Hindlimb muscle (tissue), 1 donor: ENCODE data around the gene PRX. TPM values are rescaled to one million over a fixed set of nuclear protein-coding genes. Genes with fewer than 3 reads are reported as not detected.
"Not testable (repeated sequence)": the region's sequence is repeated elsewhere in the genome, so short reads cannot be mapped to it uniquely, and the experiment has no call there.

Experiments
- DNase-seq: peaks from one replicate; pipeline ENCODE4 v3.0.0-alpha.2; 2013
- polyA plus RNA-seq: library from polyadenylated mRNA; unstranded; fragments of 120-200 nt; gene quantifications from one replicate; pipeline ENCODE4 v1.2.1, GENCODE V29; 2013; ENCODE audit not compliant: insufficient read length

Gene PRX
- polyA plus RNA-seq, 1 donor = 11.7 TPM

DNA sequence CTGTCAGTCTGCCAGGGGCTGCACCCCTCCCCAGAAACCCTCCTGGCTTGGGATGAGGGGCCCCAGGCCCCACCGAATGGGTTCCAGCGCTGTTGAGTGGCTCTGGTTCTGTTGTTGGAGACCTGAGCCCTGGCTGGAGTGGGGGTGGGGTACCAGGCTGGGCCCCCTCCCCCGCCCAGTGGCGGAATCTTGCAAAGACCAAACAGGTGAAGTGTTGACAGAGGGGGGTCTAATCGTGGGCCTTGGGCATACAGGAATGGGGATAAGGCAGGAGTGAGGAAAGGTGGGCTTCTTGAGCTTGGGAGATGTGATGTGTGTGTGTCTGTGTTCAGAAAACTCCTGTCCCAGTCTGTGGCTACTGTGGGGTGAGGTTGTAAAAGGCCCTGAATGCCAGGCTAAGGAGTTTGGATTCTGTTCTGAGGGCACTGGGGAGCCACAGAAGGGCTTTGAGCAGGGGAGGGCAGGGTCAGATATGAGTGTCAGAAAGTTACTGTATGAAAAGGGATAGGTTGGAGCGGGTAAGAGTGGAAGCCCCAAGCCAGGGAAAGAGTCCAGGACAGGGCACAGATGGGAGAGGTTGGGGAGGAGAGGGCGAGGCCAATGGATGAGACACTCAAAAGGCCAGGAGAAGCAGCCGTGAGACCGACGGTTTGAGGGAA lies 23.0 kb downstream of the PRX start, which contains the start of gene HIPK4:
HIPK4 (minus strand) TSS at position 98 of the 659 bp plus-strand sequence. CDS start 279 bp downstream, outside the sequence.
- DNase-seq = no peak

DNA sequence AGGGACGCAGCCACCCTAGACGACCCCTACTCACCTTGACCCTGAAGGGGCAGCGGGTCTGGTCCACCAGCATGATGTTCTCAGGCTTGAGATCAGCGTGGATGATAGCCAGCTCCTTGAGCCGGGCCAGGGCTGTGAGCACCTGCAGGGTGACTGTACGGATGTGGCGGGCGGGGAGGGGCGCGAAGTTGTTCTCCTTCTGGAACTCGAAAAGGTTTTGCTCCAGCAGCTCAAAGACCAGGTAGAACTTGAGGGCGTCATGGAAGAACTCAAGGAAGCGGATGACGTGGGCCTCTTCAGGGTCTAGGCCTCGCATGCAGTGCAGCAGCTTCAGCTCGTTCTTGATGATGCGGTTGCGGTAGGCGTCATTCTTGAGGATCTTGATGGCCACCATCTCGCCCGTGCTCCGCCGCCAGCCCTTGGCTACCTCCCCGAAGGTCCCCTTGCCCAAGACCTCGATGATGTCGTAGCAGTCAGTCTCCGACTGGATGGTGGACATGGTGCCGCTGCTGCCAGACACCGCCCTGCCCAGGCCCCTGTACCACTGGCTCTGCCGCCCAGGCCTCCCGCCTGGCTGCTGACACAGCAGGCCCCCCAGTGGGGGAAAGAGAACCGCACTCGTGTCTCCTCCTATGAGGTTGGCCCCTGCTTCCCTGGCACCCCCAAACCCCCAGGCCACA lies 23.6 kb downstream of the PRX start:
- DNase-seq = no peak

DNA sequence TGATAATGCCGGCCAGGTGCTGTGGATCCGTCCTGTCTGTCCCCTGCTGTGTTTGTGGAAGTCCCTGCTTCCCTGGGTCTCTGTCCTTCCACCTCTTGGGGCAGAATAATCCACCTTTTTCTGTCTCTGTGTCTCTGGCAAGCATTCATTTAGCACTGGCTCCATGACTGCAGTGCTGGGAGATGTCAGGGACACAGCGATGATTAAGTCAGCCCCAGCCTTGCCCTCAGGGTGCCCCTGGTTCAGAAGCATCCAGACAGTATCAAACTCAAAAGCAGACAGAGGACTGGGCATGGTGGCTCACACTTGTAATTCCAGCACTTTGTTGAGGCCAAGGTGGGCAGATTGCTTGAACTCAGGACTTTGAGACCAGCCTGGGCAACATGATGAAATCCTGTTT lies 24.7 kb downstream of the PRX start:
- no peak for DNase-seq

DNA sequence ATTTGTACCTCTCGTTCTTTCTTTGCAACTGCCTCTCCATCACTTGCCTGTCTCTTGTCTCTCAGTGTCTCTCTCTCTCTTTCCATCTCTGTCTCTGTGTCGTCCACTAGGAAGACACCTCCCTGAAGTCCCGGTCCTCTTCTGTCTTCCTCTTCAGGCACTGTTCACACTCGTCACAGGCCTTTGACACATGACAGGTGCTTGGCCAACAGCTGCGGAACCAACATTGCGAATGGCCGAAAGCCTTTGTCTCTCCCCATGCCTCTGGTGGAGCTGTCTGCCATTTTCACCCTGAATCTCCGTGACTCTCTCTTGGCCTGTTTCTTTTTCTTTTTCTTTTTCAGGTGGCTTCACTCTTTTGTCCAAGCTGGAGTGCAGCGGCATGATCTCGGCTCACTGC lies 26.0 kb downstream of the PRX start:
- no peak for DNase-seq

DNA sequence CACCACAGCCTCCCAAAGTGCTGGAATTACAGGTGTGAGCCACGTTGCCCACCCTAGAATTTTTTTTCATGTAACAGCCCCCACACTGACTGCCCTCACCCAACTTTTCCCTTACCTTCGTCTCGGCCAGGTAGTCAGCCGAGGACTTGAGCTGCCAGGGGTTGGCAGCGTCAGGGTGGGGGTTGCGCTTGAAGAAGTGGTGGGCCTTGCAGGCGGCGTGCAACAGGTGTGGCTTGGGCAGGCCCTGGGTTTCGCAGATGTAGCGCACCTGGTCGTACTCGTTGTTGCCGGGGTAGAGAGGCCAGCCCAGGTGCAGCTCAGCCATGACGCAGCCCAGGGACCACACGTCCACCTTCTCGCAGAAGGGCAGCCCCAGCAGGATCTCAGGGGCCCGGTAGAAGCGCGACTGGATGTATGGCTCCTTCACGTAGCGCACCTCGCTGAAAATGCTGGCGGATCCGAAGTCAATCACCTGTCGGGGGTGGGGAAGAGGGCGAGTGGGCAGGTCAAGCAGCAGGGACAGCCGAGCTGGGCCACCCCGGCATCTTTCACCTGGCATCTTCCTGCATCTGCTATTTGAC lies 29.4 kb downstream of the PRX start:
- DNase-seq = no peak

DNA sequence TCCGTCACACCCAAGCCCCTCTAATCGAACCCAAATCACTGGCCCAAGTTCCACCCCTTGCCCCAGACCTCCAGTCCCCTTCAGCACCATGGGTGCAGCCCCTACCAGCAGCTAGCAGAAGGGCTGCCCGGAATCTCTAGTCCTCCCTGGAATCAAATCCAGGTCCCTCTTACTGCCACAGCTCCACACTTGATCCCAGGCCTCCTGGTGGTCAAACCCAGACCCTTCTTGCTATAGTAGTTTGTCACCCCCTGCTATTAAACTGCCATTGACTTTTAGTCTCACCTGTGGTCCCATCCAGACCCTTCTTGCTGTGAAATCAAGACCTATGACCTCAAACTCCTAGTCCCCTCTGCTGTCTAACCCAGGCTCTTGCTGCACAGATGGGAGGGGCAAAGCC lies 31.9 kb downstream of the PRX start:
- no peak for DNase-seq

DNA sequence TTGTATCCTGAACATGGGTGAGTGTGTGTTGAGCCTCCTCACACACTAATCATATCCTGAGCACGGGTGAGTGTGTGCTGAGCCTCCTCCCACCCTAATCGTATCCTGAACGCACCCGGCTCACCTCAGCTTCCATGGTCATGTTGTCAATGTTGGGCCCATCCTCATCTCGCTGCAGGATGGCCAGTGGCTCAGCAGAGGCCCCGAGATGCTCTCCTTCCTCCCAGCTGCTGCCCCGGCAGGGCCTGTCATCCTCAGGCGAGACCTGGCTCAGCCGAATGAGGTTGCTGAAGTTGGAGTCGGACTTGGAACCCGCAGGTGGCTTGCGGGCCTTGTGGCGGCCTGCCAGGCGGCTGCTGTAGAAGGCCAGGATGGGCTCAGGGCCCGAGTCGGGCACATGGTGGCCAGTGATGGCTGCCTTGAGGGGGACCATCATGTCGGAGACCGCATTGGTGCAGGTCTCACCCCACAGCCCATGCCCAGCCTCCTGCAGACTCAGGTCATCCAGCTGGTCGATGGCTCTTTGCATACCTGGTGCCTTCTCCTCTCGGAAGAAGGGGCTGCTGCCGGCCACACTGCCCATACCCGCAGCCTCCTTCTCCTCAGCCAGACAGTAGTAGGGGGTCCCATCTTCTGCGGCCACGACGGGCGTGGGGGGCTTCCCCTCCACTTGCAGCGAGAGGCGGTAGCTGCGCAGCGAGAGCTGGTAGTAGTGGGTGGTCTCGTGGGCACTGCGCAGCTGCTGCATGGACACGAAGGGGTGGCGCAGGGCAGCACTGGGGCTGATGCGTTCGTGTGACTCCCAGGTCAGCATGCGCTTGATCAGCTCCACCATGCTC lies 32.8 kb downstream of the PRX start:
- DNase-seq = no peak

DNA sequence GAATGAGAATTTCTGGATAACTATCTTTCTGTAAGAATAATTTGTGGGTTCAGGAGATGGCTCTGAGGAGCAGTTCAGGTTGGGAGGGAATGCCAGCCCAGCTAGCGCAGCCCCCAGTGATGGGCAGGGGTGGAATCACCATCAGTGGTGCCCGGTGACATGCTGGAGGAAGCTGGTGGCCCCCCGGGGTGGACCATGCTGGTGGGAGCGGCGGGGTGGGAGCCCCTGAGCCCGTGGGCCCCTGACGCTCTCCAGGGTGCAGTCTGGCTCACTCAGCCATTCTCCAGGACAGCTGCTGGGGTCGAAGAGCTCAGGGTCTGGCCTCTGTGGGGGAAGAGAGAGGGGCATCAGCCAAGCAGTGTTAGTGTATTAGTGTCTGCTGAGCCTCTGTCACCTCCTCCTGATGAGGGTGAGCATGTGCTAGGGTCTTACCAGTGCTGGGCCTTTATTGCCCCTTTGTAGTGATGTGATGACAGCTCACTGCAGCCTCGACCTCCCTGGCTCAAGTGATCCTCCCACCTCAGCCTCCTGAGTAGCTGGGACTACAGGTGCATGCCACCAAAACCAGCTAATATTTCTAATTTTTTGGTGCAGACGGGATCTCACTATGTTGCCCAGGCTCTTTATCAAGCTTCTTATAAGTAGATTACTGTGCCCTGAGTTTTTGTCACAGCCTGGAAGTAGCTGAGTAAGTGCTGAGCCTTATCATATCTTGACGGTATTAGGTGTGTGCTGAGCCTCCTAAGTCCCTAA lies 33.6 kb downstream of the PRX start:
- no peak for DNase-seq

DNA sequence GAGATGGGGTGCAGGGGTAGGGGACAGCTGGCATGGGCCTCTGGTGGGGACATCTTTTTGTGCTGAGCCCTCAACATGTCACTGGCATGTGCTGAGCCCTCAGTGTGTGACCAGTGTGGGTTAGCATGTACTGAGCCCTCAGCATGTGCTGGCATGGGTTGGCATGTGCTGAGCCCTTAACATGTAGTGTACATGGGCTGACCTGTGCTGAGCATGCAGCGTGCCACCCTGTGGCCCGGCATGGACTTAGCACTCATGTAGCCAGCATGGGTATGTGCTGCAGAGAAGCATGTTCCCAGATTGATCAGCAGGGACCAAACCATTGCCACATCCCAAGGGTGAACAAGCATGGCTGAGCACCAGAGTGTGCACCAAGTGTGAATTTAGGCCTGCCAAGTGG lies 34.7 kb downstream of the PRX start:
- DNase-seq = no peak

DNA sequence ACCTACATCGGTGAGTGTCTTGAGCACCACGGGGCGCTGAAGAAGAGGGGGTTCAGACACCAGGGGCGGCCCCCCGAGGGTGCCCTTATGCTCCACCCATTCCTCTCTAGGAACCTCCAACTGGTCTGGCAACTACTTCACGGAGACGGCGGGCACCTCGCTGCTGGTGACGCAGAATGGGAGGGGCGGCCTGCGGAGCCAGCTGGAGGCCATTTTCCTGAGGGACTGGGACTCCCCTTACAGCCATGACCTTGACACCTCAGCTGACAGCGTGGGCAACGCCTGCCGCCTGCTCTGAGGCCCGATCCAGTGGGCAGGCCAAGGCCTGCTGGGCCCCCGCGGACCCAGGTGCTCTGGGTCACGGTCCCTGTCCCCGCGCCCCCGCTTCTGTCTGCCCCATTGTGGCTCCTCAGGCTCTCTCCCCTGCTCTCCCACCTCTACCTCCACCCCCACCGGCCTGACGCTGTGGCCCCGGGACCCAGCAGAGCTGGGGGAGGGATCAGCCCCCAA lies 35.2 kb downstream of the PRX start:
- no peak for DNase-seq

DNA sequence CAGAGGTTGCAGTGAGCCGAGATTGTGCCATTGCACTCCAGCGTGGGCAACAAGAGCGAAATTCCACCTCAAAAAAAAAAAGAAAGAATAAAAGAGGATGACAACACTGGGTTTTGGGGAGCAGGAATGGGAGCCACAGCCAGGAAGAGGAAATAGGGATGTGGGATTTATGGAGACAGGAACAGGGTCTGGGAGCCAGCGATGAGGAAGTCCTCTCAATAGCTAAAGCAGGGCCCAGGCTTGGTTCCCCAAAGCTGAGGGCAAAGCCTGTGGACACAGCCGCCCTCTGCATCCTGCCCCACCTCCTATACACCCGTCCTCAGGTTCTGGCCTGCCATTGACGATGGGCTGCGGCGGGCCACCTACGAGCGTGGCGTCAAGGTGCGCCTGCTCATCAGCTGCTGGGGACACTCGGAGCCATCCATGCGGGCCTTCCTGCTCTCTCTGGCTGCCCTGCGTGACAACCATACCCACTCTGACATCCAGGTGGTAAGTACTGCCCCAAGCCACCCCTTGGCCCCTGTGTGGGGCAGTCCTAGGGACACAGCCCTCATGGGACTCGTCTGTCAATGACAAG lies 36.8 kb downstream of the PRX start:
- DNase-seq = no peak

DNA sequence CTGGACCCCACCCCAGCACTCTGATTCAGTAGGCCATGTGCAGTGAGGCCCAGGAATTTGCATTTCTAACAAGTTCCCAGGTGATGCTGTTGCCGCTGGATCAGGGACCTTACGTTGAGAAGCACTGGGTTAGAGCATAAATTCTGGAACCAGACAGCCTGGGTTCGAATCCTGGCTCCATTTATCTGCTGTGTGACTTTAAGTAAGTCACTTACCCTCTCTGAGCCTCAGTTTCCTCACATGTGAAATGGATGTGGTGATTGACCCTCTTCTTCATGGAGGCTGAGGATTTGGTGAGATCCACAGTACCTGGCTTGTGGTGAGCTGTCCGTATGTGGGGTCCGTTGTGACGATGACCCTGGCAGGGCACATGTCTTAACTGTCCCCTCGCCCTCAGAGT lies 39.1 kb downstream of the PRX start:
- no peak for DNase-seq

DNA sequence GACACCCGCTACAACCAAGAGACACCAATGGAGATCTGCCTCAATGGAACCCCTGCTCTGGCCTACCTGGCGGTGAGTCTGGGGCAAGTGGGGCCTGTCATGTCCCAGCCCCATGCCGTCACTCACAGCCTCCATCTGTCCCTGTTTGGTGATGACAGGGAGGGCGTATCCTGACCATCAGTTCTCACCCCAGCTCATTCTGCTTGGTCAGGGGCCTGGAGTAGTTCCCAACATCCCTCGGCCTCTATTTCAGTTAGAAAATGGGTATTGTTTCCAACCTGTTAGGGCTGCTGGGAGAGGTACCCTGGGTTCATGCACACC lies 41.4 kb downstream of the PRX start:
- DNase-seq = no peak

DNA sequence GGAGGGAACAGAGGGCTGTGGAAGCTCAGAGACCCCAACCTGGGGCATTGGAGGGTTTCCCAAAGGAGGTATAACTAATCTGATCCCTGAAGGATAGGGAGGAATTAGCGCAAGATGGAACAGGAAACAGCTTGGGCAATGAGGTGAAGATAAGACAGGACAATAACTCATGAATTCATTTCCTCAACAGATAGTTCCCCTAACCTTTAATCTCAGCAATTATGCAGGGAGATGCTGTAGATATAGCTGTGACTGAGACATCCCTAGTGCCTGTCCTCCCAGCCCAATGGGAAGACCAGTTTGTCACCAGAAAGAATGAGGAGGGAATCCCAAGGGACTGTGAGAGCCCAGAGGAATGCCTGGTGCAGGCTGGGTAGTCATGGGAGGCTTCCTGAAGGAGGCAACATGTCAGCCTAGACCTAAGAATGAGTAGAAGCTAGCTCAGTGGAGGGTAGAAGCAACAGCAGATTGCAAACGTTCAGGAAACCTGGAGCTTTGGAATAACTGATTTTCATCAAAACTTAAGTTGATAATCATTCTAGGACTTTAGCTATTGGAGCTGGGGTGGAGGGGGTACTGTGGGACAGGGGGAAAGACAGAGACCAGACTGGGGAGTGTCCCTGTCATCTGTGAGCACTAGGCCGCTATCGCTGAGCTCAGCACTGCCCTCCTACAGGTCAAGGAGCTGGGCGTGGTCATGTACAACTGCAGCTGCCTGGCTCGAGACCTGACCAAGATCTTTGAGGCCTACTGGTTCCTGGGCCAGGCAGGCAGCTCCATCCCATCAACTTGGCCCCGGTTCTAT lies 42.0 kb downstream of the PRX start:
- no peak for DNase-seq

DNA sequence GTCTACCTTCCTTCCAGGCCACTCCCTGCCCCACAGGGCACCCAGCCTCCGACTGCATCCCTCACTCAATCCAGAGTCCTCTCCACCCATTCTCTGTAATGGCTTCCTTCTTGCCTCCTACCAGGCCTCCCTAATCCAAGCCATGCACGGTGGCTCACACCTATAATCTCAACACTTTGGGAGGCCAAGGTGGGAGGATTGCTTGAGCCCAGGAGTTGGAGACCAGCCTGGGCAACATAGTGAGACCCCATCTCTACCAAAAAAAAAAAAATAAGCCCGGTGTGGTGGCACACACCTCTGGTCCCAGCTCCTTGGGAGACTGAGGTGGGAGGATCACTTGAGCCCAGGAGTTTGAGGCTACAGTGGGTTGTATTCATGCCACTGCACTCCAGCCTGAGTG lies 42.9 kb downstream of the PRX start:
- not testable (repeated sequence) for DNase-seq

DNA sequence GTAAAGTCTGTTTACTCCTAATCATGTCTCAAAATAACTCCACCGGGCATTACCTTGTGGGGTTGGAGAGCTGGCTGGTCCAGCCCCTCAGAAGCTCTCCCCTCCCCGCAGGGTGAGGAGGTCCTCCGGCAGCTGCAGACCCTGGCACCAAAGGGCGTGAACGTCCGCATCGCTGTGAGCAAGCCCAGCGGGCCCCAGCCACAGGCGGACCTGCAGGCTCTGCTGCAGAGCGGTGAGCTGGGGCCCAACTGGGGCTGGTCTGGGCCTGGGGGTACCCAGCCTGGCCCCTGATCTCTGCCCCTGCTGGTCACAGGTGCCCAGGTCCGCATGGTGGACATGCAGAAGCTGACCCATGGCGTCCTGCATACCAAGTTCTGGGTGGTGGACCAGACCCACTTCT lies 43.4 kb downstream of the PRX start:
- DNase-seq = no peak

DNA sequence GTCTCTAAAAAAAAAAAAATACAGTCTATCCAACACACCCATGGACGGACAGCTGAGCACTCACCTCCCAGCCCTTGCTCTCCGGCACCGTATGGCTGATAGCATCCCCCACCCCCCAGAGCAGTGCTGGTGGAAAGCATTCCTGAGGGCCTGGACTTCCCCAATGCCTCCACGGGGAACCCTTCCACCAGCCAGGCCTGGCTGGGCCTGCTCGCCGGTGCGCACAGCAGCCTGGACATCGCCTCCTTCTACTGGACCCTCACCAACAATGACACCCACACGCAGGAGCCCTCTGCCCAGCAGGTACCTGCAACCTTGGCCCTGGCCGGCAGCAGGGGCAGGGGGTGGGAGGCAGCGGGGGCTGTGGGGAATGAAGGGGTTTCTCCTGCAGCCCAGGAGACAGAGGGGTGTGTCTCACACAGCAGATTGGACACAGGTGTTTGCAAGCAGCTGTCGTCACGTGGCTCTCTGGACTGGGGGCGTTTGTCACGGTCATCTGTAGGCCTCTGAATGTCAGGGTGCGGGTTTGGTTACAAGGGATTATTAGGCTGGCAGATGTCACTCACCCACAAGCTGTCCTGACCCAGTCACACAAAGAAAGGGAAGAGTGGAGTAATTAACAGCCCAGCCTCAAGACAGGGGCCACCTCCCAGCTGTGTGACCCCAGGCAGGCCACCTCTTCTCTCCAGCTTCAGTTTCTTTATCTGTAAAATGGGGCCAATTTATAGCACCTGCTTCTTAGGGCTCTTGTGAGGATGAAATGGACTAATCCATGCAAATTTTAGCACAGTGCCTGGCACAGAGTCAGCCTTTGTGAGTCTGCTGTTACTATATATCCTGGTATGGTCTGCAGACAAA lies 45.4 kb downstream of the PRX start:
- DNase-seq = no peak

DNA sequence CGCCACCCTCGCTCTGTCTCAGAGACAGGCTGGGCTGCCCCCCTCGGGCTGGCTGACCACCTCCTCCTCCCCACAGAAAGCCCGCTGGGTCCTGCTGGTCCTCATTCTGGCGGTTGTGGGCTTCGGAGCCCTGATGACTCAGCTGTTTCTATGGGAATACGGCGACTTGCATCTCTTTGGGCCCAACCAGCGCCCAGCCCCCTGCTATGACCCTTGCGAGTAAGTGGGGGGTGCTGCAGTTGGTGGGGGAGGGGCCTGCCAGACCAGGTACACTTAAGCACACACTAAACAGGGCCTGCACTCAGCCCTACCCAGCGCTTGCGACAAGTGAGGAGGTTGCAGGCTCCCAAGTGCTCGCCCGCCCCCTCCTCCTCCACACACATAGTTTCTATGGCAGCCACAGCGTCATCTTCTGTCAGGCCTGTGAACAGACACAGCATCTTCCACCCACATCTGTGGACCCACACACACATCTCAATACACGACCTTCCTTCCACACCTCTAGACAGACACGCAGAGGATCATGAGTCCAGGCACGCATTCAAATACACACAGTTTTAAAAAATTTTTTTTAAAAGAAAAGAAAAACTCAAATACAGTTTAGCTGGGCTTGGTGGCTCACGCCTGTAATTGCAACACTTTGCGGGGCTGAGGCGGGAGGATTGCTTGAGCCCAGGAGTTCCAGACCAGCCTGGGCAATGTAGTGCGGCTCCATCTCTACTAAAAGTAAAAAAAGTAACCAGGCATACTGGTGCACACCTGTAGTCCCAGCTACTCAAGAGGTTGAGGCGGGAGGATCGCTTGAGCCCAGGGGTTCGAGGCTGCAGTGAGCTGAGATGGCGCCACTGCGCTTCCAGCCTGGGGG lies 46.2 kb downstream of the PRX start:
- no peak for DNase-seq
